Measurements from ENCODE around the gene RASGRP3.

DNA sequence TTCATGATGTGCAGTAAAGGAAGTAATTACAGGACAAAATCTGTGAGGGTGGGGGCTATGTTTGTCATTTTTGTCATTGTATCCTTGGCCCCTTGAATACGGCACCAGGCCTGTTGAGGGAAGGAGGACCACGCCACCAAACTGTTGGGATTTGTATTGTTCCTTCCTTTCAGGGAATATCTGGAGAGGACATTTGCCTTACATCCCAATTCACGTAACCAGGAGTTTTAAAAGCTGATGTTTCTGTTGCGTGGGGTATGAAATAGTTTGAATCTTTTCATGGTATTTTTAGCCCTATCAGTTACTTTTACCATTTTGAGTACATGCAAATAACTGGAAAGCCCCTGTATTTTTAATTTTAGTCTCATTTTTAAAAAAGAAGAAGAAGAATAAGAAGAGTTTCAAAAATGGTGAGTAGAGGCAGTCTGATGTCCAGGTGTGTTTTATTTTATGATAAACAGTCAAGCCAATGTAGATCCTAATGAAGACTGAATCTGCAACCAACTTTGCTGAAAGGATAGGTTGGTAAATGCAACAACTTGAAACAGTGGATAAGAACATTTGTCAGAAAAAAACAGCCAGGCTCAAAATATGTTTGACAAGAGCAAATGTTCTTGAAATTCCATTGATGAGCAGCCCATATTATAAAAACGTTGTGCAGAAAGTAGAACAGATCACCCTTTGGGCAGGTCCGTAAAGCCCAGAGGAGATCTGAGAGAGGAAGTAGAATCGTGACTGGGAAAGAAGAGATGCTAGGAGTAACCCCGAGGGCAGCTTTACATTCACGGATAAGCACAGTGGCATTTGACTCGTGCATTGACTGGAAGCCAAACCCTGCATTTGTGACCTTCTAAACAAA lies 54.5 kb downstream of the RASGRP3 start:
- TF ChIP-seq, protein P1, sequence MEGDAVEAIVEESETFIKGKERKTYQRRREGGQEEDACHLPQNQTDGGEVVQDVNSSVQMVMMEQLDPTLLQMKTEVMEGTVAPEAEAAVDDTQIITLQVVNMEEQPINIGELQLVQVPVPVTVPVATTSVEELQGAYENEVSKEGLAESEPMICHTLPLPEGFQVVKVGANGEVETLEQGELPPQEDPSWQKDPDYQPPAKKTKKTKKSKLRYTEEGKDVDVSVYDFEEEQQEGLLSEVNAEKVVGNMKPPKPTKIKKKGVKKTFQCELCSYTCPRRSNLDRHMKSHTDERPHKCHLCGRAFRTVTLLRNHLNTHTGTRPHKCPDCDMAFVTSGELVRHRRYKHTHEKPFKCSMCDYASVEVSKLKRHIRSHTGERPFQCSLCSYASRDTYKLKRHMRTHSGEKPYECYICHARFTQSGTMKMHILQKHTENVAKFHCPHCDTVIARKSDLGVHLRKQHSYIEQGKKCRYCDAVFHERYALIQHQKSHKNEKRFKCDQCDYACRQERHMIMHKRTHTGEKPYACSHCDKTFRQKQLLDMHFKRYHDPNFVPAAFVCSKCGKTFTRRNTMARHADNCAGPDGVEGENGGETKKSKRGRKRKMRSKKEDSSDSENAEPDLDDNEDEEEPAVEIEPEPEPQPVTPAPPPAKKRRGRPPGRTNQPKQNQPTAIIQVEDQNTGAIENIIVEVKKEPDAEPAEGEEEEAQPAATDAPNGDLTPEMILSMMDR (IDR thresholded peaks at IDR 0.05): no peak
- TF ChIP-seq POLR2A (IDR thresholded peaks at IDR 0.05): no peak
